GM12878 (cell line): ENCODE data around the gene PNPLA4. TPM values are rescaled to one million over a fixed set of nuclear protein-coding genes. Genes with fewer than 3 reads are reported as not detected.

Source experiments
- ATAC-seq: fragments of 200-7000 bp; cut with Tn5 transposase; 3 replicates; pipeline ENCODE4 v1.9.1; 2020; ENCODE audit warnings: mild to moderate bottlenecking, moderate library complexity
- BruUV-seq: library from RNA; stranded (reverse); fragments of 400-500 nt; replicated peaks from 2 replicates; lab custom pipeline; 2021; lab: Mats Ljungman, UMichigan
- CTCF ChIA-PET: fragments of 300-600 bp; sonication (Branson Sonifier 250); formaldehyde crosslinking; extraction: SDS; loops from one replicate; lab custom pipeline; 2021; ENCODE audit warnings: inconsistent platforms; lab: Yijun Ruan, JAX
- POLR2A ChIA-PET: fragments of 350-600 bp; formaldehyde crosslinking; extraction: SDS; loops from one replicate; lab custom pipeline; 2021; ENCODE audit warnings: inconsistent platforms; lab: Charles Lee
- RAD21 ChIA-PET: fragments of 300-600 bp; sonication (Branson Sonifier 250); formaldehyde crosslinking; loops from one replicate; lab custom pipeline; 2023; ENCODE audit warnings: antibody characterized with exemption; ENCODE audit not compliant: unreplicated experiment; lab: Charles Lee
- SMC1A ChIA-PET: fragments of 300-600 bp; sonication (Branson Sonifier 250); formaldehyde crosslinking; loops from one replicate; lab custom pipeline; 2023; ENCODE audit not compliant: unreplicated experiment, uncharacterized antibody; lab: Charles Lee
- DNase-seq: peaks from one replicate; pipeline ENCODE4 v3.0.0-alpha.2; 2011; ENCODE audit warnings: low read depth, low spot score
- FAIRE-seq: peaks from 3 replicates; lab custom pipeline; 2011; peaks lifted over from hg19 to GRCh38; lab: Jason Lieb, UNC
- H2AFZ ChIP-seq: 2 replicates; pipeline ENCODE4 v1.6.0; 2011; ENCODE audit warnings: low read depth, low read length, control low read depth; ENCODE audit not compliant: control insufficient read depth
- H3K27ac ChIP-seq: 2 replicates; pipeline ENCODE4 v1.5.1; 2011; ENCODE audit warnings: control low read depth; ENCODE audit not compliant: control insufficient read depth, insufficient read depth
- H3K27me3 ChIP-seq, 2 experiments: replicated peaks in 1 of 2; 2 replicates each; pipeline versions ENCODE4 v1.6.0 to v1.6.1; 2011; ENCODE audit warnings: low read length in 1 of 2; ENCODE audit not compliant: control insufficient read depth in 2 of 2, insufficient read depth in 2 of 2
- H3K36me3 ChIP-seq, 2 experiments: 2 replicates each; pipeline ENCODE4 v1.5.1; 2011; ENCODE audit warnings: low read length in 1 of 2; ENCODE audit not compliant: control insufficient read depth in 2 of 2, insufficient read depth in 2 of 2
- H3K4me1 ChIP-seq: 2 replicates; pipeline ENCODE4 v1.6.1; 2011; ENCODE audit warnings: mild to moderate bottlenecking, low read length, moderate library complexity, mixed read lengths; ENCODE audit not compliant: control insufficient read depth, insufficient read depth
- H3K4me2 ChIP-seq: 2 replicates; pipeline ENCODE4 v1.6.0; 2011; ENCODE audit warnings: control low read depth; ENCODE audit not compliant: control insufficient read depth, insufficient read depth
- H3K4me3 ChIP-seq: fragments of 200-600 bp; sonication (generic); 2 replicates; pipeline ENCODE4 v1.5.1; 2016
- H3K79me2 ChIP-seq: 2 replicates; pipeline ENCODE4 v1.6.0; 2011; ENCODE audit warnings: low read length; ENCODE audit not compliant: control insufficient read depth, insufficient read depth
- H3K9ac ChIP-seq: 2 replicates; pipeline ENCODE4 v1.8.0; 2011; ENCODE audit warnings: low read length, control low read depth, mixed read lengths; ENCODE audit not compliant: control insufficient read depth, insufficient read depth
- H3K9me3 ChIP-seq: replicated peaks from 3 replicates; pipeline ENCODE4 v1.5.1; 2011; ENCODE audit warnings: mild to moderate bottlenecking, low read length; ENCODE audit not compliant: control insufficient read depth, insufficient read depth
- H4K20me1 ChIP-seq: 2 replicates; pipeline ENCODE4 v1.6.0; 2011; ENCODE audit not compliant: control insufficient read depth, insufficient read depth
- CBFB ChIP-seq: IDR thresholded peaks from 2 replicates; pipeline ENCODE4 v1.6.1; 2016; ENCODE audit warnings: antibody characterized with exemption, low read depth
- CHD1 ChIP-seq: IDR thresholded peaks from 2 replicates; pipeline ENCODE4 v1.6.1; 2012; ENCODE audit warnings: low read depth, low read length, improper control_type of control experiment
- CREM ChIP-seq: IDR thresholded peaks from 2 replicates; pipeline ENCODE4 v1.6.1; 2014; ENCODE audit warnings: antibody characterized with exemption, low read depth
- EED ChIP-seq: sonication (generic); IDR thresholded peaks from 2 replicates; pipeline ENCODE4 v1.6.1; 2016; ENCODE audit warnings: antibody characterized with exemption, low read depth
- ETV6 ChIP-seq, 2 experiments: fragments of 450-650 bp in 1 of 2; IDR thresholded peaks in 1 of 2; conservative IDR thresholded peaks in 1 of 2; 2 replicates each; pipeline ENCODE4 v1.6.1; 2014; ENCODE audit warnings: antibody characterized with exemption in 1 of 2, borderline replicate concordance in 1 of 2, low read depth in 1 of 2, mild to moderate bottlenecking in 1 of 2, moderate library complexity in 1 of 2
- HDAC6 ChIP-seq: fragments of 200-600 bp; sonication (generic); IDR thresholded peaks from one replicate; pipeline ENCODE4 v1.8.0; 2017; ENCODE audit warnings: antibody characterized with exemption; ENCODE audit not compliant: unreplicated experiment
- MYB ChIP-seq: fragments of 150-350 bp; IDR thresholded peaks from 2 replicates; pipeline ENCODE4 v1.6.1; 2014; ENCODE audit warnings: mild to moderate bottlenecking, low read depth, low read length, borderline replicate concordance
- NR2F1 ChIP-seq: fragments of 450-650 bp; conservative IDR thresholded peaks from 2 replicates; pipeline ENCODE4 v1.6.1; 2017; ENCODE audit warnings: mild to moderate bottlenecking
- RAD21 ChIP-seq: IDR thresholded peaks from 2 replicates; pipeline ENCODE4 v1.6.1; 2011; ENCODE audit warnings: mild to moderate bottlenecking, low read depth, low read length, moderate library complexity; ENCODE audit not compliant: insufficient read depth
- RB1 ChIP-seq: fragments of 450-650 bp; formaldehyde crosslinking; IDR thresholded peaks from 2 replicates; pipeline ENCODE4 v1.6.1; 2017; ENCODE audit warnings: mild to moderate bottlenecking, borderline replicate concordance
- RFX5 ChIP-seq: IDR thresholded peaks from 2 replicates; pipeline ENCODE4 v1.6.1; 2011; ENCODE audit warnings: low read depth, low read length, improper control_type of control experiment
- SMARCA5 ChIP-seq: fragments of 450-650 bp; IDR thresholded peaks from 2 replicates; pipeline ENCODE4 v1.6.1; 2017; ENCODE audit warnings: mild to moderate bottlenecking
- SMC3 ChIP-seq: IDR thresholded peaks from 2 replicates; pipeline ENCODE4 v1.6.1; 2011; ENCODE audit warnings: low read length, improper control_type of control experiment, borderline replicate concordance
- STAT1 ChIP-seq: fragments of 450-650 bp; conservative IDR thresholded peaks from 2 replicates; pipeline ENCODE4 v1.6.1; 2014; ENCODE audit warnings: antibody characterized with exemption, mild to moderate bottlenecking
- TBL1XR1 ChIP-seq: IDR thresholded peaks from 2 replicates; pipeline ENCODE4 v1.6.1; 2012; ENCODE audit warnings: low read depth, low read length, improper control_type of control experiment
- TCF3 ChIP-seq: IDR thresholded peaks from 2 replicates; pipeline ENCODE4 v1.6.1; 2012; ENCODE audit warnings: low read depth, mild to moderate bottlenecking, low read length, borderline replicate concordance; ENCODE audit not compliant: insufficient read depth
- ZNF217 ChIP-seq: fragments of 450-650 bp; IDR thresholded peaks from 2 replicates; pipeline ENCODE4 v1.6.1; 2017; ENCODE audit warnings: antibody characterized with exemption, mild to moderate bottlenecking
- ZNF24 ChIP-seq: fragments of 450-650 bp; IDR thresholded peaks from 2 replicates; pipeline ENCODE4 v1.6.1; 2017; ENCODE audit warnings: antibody characterized with exemption, mild to moderate bottlenecking
- WGBS: methylation state at CpG from one replicate; pipeline ENCODE4 v1.1.6; 2016; ENCODE audit warnings: low lambda C conversion rate; ENCODE audit not compliant: insufficient replicate concordance, insufficient coverage; ENCODE audit errors: missing lambda C conversion rate; 5-methylcytosine and 5-hydroxymethylcytosine counted together
- in situ Hi-C: fragments of 300-500 bp; cut with MboI; formaldehyde crosslinking; loops from 9 replicates; pipeline ENCODE4 v1.14.3; 2018; ENCODE audit warnings: mixed read lengths
- intact Hi-C: fragments of 100-400 bp; cut with micrococcal nuclease; formaldehyde crosslinking; loops from one replicate; pipeline ENCODE4 v1.14.2; 2022; ENCODE audit not compliant: unreplicated experiment
- polyA plus RNA-seq, 11 experiments: library from polyadenylated mRNA; depleted of rRNA in 4 of 11; unstranded in 6 of 11; stranded (reverse) in 5 of 11; fragments of >200 nt; fragmentation: Nextera tagmentation in 4 of 11; fragmentation: Illumina TruSeq in 1 of 11; extraction: Ambion mirVana in 4 of 11; extraction: Trizol in 1 of 11; gene quantifications; 1 replicate in 1 of 11; 2 replicates in 10 of 11; pipeline versions ENCODE4 v1.2.1 to v1.2.3, GENCODE V29; 2011 to 2016; ENCODE audit warnings: inconsistent platforms in 2 of 11, missing spikeins in 2 of 11, low read depth in 1 of 11
- total RNA-seq, 4 experiments: library from RNA; depleted of rRNA in 3 of 4; stranded (reverse); fragments of >200 nt in 3 of 4; fragmentation: Illumina TruSeq in 1 of 4; extraction: Trizol in 1 of 4; gene quantifications; 2 replicates each; pipeline versions ENCODE4 v1.2.1 to v1.2.3, GENCODE V29; 2013 to 2021
- TF ChIP-seq, protein P1 (sequence below): fragments of 450-650 bp; IDR thresholded peaks from 2 replicates; pipeline ENCODE4 v1.6.1; 2017; ENCODE audit warnings: mild to moderate bottlenecking, low read depth, inconsistent platforms; ENCODE audit not compliant: poor library complexity, severe bottlenecking
- TF ChIP-seq, protein P2 (sequence below): fragments of 150-350 bp; IDR thresholded peaks from 2 replicates; pipeline ENCODE4 v1.6.1; 2014; ENCODE audit warnings: mild to moderate bottlenecking, low read depth, low read length

PNPLA4 gene
- total and polyA plus RNA-seq, 10 of the 15 experiments (the other 5 are each of a cell fraction or from before 2014, with no cell fraction given) = 18.0 to 53.0 (median 33.6) TPM

DNA sequence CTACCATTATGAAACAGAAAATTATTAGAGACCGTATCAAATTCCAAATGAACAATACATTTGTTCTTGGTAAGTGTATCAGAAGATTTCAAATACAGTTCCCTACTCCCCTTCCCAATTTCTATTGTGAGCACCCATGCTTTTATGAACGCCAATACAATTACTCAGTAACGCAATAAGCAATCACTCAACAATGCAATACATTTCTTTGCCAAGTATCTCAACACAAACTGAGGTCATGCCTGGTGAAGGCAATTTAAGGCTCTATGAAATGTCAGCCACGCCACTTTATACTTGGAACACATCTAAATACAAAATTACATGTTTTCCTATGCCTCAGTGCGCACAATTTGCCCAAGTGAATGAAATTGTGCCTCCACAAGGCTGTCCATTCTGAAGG lies 712 bp downstream of the PNPLA4 start (continued):
- TF ChIP-seq ETV6 (conservative IDR thresholded peaks at IDR 0.05 in 1 of 2, IDR thresholded peaks at IDR 0.05 in 1 of 2; ENCODE audit: borderline replicate concordance in 1 of 2, low read depth in 1 of 2) (no peak), EED (no peak), SMARCA5 (0 out of 2 replicates have a peak, but pooled peaks have one; percentile 28)
- TF ChIP-seq, all 136 proteins: peak for 4

DNA sequence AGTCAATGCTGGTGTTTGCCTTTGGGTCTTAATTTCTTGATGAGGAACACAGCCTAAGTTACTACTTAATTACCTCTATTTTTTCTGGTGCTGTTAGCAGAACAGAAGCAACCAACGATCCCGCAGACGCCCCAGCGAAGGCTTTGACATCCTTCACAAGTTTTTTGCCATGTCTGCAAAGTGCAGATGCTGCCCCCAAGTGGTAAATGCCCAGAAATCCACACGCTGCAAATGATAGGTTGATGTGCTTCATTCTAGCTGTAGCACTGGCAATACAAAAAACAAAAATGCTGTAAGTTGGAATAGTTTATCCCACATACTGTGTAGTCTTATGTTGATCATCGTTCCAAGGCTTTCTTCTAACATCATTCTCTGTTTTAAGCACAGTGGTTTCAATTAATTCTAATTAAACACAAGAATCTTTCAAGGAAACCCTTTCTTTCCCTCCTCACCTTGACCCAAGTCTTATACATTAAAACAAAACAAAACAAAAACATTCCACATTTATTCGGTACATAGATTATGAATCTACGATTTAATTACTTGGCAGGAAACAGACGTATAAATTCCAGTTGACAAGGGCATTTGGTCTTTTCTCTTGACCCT lies 1.2 kb downstream of the PNPLA4 start:
- ChIA-PET RAD21 (interaction anchor here (1.0 to 2.2 kb wide), 4 partner anchors 14 to 785 kb away, joined by 3 to 9 read pairs (median 4); no protein-coding TSS in a partner anchor), SMC1A (interaction anchor here (0.6 to 1.9 kb wide), 10 partner anchors 17 to 826 kb away, joined by 3 to 6 read pairs (median 4); no protein-coding TSS in a partner anchor), POLR2A (no interaction called here), CTCF (interaction anchor here (0.6 to 3.1 kb wide), 19 partner anchors 9 to 1903 kb away, joined by 3 to 27 read pairs (median 4); no protein-coding TSS in a partner anchor)
- intact Hi-C loops = loop anchor here (2.0 to 10.0 kb wide), 6 partner anchors 61 to 1905 kb away; partner anchors contain the start of genes PUDP and STS
- no peak overlapping the region; the same call in 1 of the 2 replicates for H3K27ac ChIP-seq
- FAIRE-seq (peak; percentile 94), ATAC-seq (peak; percentile 59), DNase-seq (peak; percentile 51)
- peak overlapping the region; percentile 85 for H3K4me2 ChIP-seq
- peak overlapping the region; percentile 67; the same call in 1 of the 2 replicates for H3K4me3 ChIP-seq
- H3K9me3 ChIP-seq = no peaks in the 10 kb centered on the region
- H3K36me3 ChIP-seq = no peaks in the 10 kb centered on the region
- H3K4me1 ChIP-seq = peaks cover 7% of the 10 kb centered on the region
- no peaks in the 10 kb centered on the region for H3K27me3 ChIP-seq
- TSS peak; percentile 69 for BruUV-seq
- H3K9ac ChIP-seq = no peak overlapping the region
- H2AFZ ChIP-seq = no peak overlapping the region
- WGBS = 16% methylated on average over 9 of the region's 9 CpGs
- H3K79me2 ChIP-seq = 0 out of 2 replicates have a peak, but pooled peaks cover under 1% of the 10 kb centered on the region
- H4K20me1 ChIP-seq = no peaks in the 10 kb centered on the region
- in situ Hi-C loops = loop anchor here (5.0 to 25.0 kb wide), 3 partner anchors 794 to 1904 kb away; no protein-coding TSS in a partner anchor
- TF ChIP-seq STAT1 (no peak), TCF3 (no peak), TBL1XR1 (no peak), CHD1 (no peak), ZNF217 (no peak), ZNF24 (0 out of 2 replicates have a peak, but pooled peaks have one; percentile 60), CBFB (no peak), RB1 (no peak), SMC3 (peak; percentile 66; the same call in 1 of the 2 replicates), RFX5 (no peak), CREM (peak; percentile 45; the same call in 1 of the 2 replicates), HDAC6 (no peak), RAD21 (peak; percentile 88), NR2F1 (no peak), MYB (no peak)
- TF ChIP-seq, protein P1, sequence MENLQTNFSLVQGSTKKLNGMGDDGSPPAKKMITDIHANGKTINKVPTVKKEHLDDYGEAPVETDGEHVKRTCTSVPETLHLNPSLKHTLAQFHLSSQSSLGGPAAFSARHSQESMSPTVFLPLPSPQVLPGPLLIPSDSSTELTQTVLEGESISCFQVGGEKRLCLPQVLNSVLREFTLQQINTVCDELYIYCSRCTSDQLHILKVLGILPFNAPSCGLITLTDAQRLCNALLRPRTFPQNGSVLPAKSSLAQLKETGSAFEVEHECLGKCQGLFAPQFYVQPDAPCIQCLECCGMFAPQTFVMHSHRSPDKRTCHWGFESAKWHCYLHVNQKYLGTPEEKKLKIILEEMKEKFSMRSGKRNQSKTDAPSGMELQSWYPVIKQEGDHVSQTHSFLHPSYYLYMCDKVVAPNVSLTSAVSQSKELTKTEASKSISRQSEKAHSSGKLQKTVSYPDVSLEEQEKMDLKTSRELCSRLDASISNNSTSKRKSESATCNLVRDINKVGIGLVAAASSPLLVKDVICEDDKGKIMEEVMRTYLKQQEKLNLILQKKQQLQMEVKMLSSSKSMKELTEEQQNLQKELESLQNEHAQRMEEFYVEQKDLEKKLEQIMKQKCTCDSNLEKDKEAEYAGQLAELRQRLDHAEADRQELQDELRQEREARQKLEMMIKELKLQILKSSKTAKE = peak; percentile 41
- TF ChIP-seq, protein P2, sequence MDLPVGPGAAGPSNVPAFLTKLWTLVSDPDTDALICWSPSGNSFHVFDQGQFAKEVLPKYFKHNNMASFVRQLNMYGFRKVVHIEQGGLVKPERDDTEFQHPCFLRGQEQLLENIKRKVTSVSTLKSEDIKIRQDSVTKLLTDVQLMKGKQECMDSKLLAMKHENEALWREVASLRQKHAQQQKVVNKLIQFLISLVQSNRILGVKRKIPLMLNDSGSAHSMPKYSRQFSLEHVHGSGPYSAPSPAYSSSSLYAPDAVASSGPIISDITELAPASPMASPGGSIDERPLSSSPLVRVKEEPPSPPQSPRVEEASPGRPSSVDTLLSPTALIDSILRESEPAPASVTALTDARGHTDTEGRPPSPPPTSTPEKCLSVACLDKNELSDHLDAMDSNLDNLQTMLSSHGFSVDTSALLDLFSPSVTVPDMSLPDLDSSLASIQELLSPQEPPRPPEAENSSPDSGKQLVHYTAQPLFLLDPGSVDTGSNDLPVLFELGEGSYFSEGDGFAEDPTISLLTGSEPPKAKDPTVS = no peak
